Astrocyte of the hippocampus (primary cell): ENCODE measurements around the gene OSER1.

Experiments
- DNase-seq: peaks from one replicate; pipeline ENCODE4 v3.0.0; 2011; ENCODE audit warnings: low read depth, low spot score

OSER1 gene

DNA sequence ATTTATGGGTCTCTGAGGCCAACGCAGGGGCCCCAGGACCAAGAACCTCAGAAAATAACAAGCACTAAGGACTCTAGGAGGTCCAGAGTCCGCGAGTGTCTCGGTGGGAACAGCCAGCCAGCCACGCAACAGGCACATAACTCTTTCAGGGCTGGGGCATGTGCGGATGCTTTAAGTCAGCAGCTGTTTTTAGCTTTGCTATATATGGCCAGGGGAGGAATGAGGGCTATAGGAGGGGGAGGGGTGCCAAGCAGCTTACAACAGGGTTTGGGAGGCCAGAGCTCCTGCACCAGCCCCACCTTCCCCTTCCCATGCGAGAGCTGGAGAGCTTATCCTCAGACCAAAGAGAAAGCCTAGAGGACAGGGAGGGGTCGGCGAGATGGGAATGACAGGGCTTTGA, 29.8 kb downstream of the OSER1 start:
- no peak for DNase-seq

DNA sequence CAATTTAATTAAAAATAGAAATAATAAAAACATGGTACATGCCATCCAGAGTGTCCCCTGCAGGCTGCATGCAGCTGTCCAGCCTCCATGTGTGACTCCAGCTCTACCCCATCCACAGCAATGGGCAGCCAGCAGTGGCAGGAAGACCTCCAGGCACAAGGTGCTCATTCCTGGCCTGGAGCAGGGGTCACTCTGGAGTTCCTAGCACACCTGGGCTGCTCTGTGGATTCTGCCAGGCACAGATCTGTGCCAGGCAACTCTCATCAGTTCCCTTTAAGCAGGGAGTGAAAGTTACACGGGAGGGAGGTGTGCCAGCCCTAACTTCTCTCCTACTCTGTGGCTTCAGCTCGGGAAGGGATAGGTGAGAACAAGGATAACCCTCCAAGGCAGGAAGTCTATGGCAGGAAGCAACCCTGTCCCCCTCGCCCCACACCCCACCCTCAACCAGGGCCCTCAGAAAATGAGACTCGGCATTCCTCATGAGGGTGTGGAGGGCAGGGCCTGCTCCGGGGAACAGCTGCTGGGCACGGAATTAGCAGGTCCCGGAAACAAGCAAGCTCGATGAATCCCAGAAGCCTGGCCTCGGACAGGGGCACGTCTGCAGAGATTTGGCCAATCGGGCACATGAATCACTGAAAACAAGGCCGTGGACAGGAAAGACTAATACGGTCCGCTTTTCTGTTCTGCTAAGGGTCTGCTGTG, 33.6 kb downstream of the OSER1 start:
- no peak for DNase-seq

DNA sequence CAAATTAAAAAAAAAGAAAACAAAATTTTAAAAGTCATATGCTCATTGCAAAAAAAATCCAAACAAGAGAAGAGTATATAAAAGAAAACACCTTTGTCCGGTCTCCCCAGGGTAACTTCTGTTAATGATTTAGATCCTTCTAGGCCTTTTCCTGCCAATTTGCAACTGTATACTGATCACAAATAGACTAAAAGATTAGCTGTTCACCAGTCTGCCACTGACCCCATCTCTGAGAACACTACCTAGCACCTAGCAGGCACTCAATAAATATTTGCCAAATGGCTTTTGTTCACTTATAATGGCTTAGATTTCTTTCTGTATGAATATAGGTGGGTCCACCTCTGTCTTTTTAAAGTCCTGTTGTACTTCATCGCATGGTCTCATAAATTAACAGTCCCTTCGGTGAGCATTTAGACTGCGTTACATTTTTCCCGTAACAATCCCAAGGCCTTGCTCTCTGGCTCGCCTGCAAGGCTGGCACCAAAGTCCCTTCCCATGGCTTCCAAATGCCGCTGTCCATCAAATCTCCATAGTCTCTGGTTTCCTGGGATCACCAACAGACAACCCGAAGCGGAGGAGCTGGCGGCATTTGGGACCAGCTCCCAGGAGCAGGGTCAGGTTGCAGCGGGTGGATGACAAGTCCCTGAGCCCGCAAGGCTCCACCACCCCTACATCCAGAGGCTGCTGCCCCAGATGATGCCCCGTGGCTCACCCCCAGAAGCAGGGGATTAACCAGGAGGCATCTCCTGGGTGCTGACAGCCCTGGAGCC, 35.4 kb downstream of the OSER1 start:
- DNase-seq = no peak

DNA sequence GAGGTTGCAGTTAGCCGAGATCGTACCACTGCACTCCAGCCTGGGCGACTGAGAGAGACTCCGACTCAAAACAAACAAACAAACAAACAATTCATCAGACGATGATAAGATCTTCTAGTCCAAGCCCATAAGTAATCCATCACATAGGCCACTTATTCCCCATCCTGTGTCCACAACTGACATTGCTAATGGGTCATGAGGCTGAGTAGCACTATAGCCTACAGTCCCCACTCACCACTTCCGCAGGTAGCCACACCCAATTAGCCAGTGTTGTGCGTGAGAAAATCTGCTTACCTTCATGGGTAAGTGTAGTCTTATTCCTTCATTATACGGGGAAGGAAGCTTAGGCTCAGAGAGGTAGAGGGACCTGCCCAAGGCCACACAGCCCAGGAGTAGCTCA, 36.7 kb downstream of the OSER1 start:
- no peak for DNase-seq

DNA sequence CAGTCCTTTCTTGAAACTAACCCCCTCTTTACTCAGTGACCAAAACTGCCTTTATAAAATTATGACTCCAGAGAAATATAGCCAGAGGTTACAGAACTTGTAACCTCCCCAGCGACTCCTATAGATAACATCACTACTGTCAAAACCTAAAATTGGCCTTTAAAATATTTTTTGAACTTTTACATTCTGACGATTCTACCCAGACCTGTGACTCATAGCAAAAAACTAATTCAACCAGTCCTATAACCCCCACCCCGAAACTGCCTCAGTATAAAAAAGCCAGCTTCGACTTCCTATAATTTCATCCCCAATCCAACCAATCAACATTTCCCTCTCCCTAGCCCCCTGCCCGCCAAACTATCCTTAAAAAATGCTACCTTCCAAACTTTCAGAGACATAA, 37.5 kb downstream of the OSER1 start:
- no peak for DNase-seq

DNA sequence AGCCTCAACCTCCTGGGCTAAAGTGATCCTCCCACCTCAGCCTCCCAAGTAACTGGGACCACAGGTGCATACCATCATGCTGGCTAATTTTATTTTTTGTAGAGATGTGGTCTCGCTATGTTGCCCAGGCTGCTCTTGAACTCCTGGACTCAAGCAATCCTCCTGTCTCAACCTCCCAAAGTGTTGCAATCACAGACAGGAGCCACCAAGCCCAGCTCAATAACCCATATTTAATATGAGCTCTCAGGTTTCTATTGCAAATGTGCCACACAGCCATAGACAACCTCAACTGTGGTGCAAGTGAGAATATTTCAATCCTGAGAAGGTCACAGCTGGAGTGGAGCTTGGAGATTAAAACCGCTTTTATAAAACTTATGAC, 38.0 kb downstream of the OSER1 start:
- no peak for DNase-seq

DNA sequence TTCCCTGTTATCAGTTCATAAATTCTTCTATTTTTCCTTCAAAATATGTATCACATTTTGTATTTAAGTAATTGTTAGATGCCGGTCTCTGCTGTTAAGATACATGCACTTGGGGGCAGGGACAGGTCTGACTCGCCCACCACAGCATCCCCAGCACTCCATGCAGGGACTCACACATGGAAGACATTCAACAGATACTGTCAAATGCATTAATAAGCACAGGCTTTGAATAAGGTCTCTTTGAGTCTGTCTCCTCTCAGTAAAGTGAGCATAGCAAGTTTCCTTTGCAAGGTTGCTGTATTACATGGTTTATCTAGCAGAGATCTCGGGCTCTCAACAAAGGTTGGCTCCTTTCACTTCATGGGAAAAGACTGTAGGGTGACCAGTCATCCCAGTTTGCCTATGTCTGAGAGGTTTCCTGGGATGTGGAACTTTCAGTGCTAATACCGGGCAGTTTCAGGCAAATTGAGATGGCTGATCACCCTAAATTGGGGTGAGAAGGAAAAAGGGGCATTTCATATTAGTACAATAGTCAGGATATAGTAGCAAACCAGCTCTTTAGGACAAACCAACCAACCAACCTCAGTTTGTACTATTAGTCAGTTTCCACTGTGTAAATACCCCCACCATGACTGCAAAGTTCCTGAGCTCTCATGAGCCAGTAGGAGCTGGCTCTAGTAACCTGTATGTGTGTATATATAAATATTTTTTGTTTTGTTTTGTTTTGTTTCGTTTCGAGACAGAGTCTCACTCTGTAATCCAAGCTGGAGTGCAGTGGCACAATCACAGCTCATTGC, 38.6 kb downstream of the OSER1 start:
- DNase-seq = no peak

DNA sequence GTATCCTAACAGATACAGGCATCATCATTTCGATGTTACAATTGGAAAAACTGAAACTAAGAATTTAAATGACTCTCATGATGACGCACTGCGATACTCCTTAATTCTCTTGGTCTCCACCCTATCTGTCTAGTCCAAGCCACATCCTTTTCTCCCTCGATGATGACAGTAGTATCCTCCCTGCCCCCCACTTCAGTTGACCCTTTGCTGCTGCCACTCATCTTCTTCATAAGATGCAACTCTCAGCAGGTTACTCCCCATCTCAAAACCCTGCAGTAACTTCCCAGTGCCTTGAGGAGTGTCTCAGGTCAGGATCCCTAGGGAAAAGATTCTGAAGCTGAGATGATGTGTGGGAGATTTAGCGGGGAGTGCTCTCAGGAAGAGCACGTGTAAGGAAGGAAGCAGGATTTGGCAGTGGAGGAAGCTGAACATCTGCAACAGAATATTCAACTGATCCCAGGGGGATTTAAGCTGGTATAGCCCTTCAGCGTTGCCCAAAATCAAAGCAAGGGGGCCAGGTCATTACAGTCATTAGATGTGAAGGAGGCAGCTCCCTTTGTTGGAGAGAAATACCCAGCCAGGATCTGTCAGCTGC, 39.7 kb downstream of the OSER1 start:
- no peak for DNase-seq

DNA sequence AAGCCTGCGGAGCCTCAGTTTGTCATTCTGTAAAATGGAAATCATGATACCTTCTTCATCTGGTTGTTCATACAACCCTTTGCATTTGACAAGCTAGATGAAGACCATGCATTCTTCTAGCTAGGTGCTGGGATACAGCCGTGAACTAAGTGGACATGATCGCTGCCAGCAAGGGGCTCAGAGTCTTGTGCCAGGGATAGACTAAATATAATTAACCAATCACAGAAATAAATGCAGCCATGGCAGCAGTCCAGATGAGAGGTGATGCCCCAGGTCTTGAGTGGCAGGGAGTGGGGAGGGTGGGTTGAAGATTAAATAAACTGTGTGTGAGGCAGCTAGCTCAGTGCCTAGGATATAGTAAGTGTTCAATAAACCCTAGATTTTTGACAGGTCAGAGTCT, 42.8 kb downstream of the OSER1 start:
- no peak for DNase-seq

DNA sequence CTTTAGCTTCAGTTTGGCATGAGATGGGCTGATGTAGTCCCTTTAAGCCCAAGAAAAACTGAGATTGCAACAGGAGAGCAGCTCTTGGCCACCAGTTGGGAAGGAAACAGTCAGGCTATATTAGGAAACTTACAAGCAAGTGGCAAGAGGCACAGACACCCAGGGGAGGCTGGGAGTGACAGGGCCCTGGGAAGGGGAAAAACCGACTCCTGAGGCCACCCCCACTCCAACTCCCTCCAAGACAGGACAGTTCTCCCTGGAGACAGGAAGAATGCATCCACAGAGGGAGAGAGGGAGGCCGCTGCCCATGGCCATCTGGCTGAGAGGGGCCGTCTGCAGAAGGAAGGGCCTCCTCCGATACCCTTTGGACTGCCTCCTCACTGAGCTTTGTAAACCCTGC, 44.1 kb downstream of the OSER1 start:
- DNase-seq = peak; percentile 58

DNA sequence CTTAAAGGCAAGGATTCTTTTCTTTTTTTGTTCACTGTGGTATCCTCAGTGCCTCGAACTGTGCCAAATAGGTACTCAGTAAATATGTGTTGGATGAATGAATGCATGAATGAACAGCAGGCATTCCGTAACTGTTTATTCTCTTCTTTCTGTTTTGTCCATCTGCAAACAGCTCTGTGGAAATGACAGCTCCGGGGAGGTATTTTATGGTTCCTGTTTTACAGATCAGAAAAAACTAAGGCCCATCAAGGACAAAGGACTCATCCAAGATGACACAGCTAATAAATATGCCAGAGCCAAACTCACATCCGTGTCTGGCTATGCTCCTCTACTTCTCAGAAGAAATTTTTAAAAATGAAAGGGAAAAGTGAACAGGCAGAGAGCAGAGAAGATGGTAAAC, 44.6 kb downstream of the OSER1 start:
- peak; percentile 80 for DNase-seq

DNA sequence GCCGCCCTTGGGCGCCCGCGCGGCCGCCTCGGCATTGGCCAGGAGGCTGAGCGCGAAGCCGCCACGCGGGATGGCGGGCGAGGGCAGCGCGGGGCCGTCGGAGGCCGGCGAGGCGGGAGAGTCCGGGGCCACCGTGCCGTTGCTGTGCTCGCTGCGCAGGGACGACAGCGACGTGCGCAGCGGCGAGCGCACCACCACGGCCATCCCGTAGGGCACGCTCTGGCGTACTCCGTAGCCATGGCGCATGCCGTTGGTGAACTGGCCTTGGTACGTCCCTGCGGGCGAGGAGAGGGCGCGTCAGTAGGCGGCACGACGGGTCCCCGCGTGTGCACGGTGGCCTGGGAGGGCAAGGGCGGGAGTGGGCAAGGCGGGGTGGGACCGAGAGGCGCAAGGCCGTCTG, 50.4 kb downstream of the OSER1 start:
- DNase-seq = no peak

DNA sequence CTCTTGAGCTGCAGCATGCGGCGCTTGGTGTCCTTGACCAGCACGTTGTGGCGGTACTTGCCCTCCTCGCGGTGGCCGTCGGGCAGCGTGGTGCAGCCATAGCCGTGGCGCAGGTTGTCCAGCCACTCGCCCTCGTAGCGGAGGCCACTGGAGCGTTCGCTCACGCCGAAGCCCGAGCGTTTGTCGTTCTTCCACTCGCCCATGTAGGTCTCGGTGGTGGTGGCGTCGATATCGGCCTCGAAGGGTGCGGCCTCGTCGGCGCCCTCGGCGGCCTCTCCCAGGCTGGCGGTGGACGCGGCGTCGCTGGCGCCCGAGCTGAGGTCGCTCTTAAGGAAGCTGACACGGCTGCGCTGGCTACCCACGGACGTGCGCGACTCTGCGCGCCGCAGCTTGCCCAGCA, 50.9 kb downstream of the OSER1 start:
- DNase-seq = no peak

DNA sequence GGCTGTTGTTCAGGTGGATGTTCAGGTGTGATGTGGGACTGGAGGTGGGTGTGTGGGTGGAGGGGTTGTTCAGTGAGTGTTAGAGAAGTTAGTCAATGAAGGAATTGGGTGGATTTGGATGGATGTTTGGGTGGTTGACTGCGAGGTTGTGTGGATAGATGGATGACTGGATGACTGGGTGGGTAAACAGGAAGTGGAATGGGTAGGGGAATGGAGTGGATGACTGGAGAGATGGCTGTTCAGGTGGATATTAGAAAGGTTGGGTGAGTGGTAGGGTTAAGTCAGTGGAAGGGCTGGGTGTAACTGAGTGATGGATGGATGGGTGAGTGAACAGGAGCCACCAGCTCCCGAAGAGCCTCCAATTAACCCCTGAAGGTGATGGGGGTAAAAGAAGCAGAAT, 51.4 kb downstream of the OSER1 start:
- DNase-seq = no peak

DNA sequence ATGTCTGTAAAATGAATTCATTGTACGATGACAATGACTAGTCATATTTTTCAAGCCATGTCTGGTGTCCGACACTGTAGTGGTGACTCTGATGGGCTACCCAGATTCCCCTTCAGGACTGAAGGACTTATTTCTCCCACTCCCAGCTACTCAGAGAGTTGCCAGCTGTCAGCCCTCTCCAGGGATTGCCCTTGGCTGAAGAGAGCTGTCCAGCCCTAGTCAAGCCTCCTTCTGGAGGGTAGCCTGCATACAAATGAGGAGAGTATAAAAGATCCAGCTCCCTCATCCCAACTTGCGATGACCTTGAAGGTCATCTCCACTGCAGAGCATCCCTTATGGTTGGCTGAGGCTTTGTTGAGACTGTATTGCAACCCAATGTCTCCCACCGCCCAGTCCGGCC, 53.5 kb downstream of the OSER1 start:
- DNase-seq = no peak

DNA sequence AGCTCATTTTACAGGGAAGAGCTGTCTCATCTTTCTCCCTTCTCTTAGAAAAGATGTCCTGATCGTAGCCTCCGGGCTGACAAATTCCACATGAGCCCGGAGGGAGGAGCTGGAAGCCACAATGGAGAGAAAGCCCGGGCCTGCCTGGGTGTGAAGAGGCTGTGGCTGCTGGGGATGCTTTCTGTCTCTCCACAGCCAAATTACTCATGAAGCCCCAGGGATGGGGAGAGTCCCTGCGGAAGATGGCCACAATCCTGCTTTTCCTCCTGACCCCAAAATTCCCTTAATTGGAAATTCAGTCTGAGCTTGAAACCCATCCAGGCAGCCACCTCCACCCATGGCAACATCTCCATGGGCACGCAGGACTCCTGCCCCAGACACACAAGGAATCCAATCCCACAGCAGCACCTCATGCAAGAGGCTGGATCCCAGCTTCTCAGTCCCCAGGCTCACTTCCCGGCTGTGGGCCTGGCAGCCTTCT, 56.0 kb downstream of the OSER1 start:
- DNase-seq = peak; percentile 58

DNA sequence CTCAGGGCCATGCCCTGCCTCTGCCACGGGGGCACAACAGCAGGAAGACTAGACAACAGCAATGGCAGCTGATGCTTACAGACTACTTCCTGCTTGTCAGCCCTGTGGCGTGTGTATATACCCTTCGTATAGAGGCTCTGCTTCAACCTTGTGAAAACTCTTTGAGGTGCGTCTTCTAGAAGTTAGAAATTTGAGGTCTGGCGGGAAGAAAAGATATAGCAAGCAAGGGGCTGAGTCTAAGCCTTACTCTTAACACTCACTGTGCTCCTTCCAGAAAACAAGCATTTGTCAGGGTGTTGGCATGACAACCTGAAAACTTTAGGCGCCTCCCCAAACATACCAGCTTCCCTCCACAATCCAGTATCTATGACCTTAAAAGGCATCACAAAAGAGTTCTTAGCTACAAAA, 56.9 kb downstream of the OSER1 start:
- peak; percentile 66 for DNase-seq

DNA sequence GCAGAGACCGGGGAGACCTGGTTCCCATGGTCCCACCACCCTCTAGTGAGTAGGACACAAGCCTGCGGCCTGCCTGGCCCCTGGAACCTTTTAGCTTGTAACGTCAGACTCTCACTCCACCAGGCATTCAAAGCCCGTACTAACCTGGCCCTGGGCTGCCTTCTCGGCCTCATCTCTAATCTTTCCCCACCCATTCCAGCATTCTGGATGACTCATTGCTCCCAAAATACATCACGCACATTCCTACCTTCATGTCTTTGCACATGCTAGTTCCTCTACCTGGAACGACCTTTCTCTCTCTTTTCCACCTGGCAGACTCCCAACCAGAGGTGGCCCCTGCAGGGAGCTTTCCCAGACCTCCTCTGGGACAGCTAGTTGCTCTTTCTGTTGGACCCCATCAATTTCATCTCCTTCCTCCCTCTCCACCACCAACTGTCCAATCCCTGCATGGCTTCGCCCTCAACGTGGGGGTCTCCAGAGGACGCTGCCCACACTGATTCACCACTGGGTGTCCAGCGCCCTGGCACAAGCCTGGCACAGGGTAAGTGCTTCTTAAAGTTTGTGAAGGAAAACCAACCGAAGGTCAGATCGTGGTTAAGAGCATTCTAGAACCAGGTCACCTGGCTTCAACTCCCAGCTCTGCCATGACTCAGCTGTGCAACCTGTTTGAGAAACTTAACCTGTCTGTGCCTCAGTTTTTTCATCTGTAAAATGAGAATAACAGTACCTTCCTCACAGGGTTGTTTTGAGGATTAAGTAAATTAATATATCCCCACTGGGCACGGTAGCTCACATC, 58.8 kb downstream of the OSER1 start:
- DNase-seq = peak; percentile 54

DNA sequence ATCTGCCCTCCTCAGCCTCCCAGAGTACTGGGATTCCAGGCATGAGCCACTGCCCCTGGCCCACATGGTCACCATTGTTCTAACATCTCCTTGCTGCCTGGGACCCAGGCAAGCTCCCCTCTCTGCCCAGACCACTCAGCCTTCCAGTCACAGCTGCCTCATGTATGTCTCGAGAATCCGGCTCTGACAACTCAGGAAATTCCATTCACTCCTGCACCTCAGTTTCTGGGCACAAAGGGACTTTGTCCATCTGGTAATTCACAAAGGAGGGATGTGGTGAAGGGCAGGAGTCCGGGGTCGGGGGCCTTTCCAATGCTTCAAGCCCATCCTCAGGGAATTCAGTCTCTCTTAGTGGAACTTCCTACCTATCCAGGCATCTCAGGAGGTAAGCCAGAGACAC, 64.3 kb downstream of the OSER1 start:
- DNase-seq = no peak
